ENCODE measurements around the gene VSTM1.

VSTM1 gene

DNA sequence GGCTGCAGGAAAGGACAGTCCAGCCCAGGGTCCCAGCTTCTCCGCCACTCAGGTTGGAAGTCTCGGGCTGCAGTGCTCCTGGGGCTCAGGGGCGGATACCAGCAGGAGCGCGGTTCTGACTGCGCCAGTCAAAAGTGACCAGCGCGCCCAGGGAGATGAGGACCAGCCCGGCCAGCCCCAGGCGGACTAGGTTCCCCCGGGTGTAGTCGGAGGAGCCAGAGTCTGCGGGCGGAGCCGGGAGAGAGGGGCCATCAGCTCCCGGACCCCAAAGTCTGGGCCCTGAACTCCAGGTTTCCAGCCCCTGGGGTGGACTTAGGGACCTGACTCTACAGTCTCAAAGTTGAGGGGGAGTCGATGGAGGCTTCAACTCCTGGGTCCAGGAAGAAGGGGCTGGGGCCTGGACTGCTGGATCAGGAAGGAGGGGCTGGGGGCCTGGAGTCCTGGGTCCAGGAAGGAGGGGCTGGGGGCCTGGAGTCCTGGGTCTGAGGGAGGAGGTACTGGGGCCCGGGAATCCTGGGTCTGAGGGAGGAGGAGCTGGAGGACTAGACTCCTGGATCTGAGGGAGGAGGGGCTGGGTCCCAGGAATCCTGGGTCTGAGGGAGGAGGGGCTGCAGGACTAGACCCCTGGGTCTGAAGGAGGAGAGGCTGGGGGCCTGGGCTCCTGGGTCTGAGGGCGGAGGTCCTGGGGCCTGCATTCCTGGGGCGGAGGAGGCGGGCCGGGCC lies 31.6 kb upstream of the VSTM1 start:
- no peak for DNase-seq (ENCODE audit: low spot score)
- in situ Hi-C loops (cut with MboI; ENCODE audit: low pct_unique_long_range_greater_than_20kb, low sequenced_read_pairs, unreplicated experiment) = no loop called here
- TF ChIP-seq CTCF (IDR thresholded peaks at IDR 0.05; ENCODE audit: extremely low read depth, insufficient read depth, missing control alignments) = no peak

DNA sequence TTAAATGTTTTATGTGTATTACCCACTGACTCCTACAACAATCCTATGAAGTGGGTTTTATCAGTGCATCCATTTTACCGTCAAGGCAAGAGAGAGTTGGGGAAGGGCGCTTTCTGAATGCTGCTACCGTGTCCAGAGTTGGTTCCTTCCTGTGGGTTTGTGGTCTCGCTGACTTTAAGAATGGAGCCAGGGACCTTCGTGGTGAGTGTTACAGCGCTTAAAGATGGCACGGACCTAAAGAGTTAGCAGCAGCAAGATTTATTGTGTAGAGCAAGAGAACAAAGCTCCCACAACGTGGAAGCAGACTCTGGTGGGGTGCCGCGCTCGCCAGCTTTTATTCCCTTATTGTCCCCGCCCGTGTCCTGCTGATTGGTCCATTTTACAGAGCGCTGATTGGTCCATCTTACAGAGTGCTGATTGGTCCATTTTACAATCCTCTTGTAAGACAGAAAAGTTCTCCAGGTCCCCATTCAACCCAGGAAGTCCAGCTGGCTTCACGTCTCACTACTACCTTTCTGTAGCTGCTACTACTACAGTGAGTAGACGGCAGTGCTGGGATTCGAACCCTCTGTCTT lies 30.8 kb upstream of the VSTM1 start:
- no peak for DNase-seq (ENCODE audit: low spot score)
- in situ Hi-C loops (cut with MboI; ENCODE audit: low pct_unique_long_range_greater_than_20kb, low sequenced_read_pairs, unreplicated experiment) = no loop called here
- no peak for TF ChIP-seq CTCF (IDR thresholded peaks at IDR 0.05; ENCODE audit: extremely low read depth, insufficient read depth, missing control alignments)

- in situ Hi-C loops (cut with MboI; ENCODE audit: low pct_unique_long_range_greater_than_20kb, low sequenced_read_pairs, unreplicated experiment) = no loop called here
- no peak for TF ChIP-seq CTCF (IDR thresholded peaks at IDR 0.05; ENCODE audit: extremely low read depth, insufficient read depth, missing control alignments)
- DNase-seq (ENCODE audit: low spot score) = no peak
These were observed 20.7 kb upstream of the VSTM1 start for GRCh38 chr19:54084410-54084809.

- in situ Hi-C loops (cut with MboI; ENCODE audit: low pct_unique_long_range_greater_than_20kb, low sequenced_read_pairs, unreplicated experiment) = no loop called here
- no peak for DNase-seq (ENCODE audit: low spot score)
- no peak for TF ChIP-seq CTCF (IDR thresholded peaks at IDR 0.05; ENCODE audit: extremely low read depth, insufficient read depth, missing control alignments)
These were observed 17.3 kb upstream of the VSTM1 start, which contains the start of gene TARM1 for GRCh38 chr19:54081032-54081431. Gene TARM1 (minus strand): TSS chr19:54081365. CDS start chr19:54081340, 25 bp downstream.

- in situ Hi-C loops (cut with MboI; ENCODE audit: low pct_unique_long_range_greater_than_20kb, low sequenced_read_pairs, unreplicated experiment) = no loop called here
- no peak for TF ChIP-seq CTCF (IDR thresholded peaks at IDR 0.05; ENCODE audit: extremely low read depth, insufficient read depth, missing control alignments)
- peak; percentile 1 for DNase-seq (ENCODE audit: low spot score)
These were observed 13.6 kb upstream of the VSTM1 start for GRCh38 chr19:54077334-54077733.

DNA sequence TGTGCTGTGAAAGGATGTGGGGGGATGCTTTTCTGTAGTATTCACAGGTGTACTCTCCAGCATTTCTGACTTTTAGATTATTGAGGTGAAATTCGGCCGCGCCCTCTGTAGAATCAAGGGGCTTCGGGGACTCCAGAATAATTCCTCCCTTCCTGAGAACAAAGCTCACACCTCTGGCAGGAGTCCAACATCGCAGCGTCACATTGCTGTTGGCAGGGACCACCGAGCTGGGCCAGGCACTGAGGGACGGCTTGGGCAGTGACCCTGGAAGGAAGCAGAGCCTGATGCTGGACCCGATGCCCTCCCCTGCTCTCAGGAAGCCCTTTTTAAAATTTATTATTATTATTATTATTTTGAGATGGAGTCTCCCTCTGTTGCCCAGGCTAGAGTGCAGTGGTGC lies 11.2 kb upstream of the VSTM1 start:
- in situ Hi-C loops (cut with MboI; ENCODE audit: low pct_unique_long_range_greater_than_20kb, low sequenced_read_pairs, unreplicated experiment) = no loop called here
- TF ChIP-seq CTCF (IDR thresholded peaks at IDR 0.05; ENCODE audit: extremely low read depth, insufficient read depth, missing control alignments) = no peak
- DNase-seq (ENCODE audit: low spot score) = peak; percentile 1

Measured in GM13977 (cell line).